Inflammatory macrophage treated with lipopolysaccharide for 4 hours (primary cell): ENCODE data around the gene ASS1.

Experiments used
- DNase-seq: peaks from one replicate; pipeline ENCODE4 v3.0.0-alpha.2; 2020

ASS1 gene

GRCh38 chr9:130458027-130458803, 13.5 kb downstream of the ASS1 start:
- no peak for DNase-seq

- no peak for DNase-seq
These were observed 14.0 kb downstream of the ASS1 start for GRCh38 chr9:130458804-130459067.

GRCh38 chr9:130459151-130459550, 14.4 kb downstream of the ASS1 start:
- DNase-seq = no peak

- no peak for DNase-seq
These were observed 15.3 kb downstream of the ASS1 start for GRCh38 chr9:130459941-130460669.

- peak; percentile 39 for DNase-seq
These were observed 16.5 kb downstream of the ASS1 start for GRCh38 chr9:130461218-130461630.

- no peak for DNase-seq
These were observed 17.0 kb downstream of the ASS1 start for GRCh38 chr9:130461731-130462130.

- DNase-seq = no peak
These were observed 18.2 kb downstream of the ASS1 start for GRCh38 chr9:130462685-130463540.

- DNase-seq = no peak
These were observed 19.3 kb downstream of the ASS1 start for GRCh38 chr9:130463763-130464745.

- no peak for DNase-seq
These were observed 20.8 kb downstream of the ASS1 start for GRCh38 chr9:130465383-130466096.

GRCh38 chr9:130466537-130467217, 21.9 kb downstream of the ASS1 start:
- no peak for DNase-seq

GRCh38 chr9:130467316-130467715, 22.6 kb downstream of the ASS1 start:
- DNase-seq = no peak

GRCh38 chr9:130468566-130468965, 23.8 kb downstream of the ASS1 start:
- no peak for DNase-seq

- no peak for DNase-seq
These were observed 25.5 kb downstream of the ASS1 start for GRCh38 chr9:130470269-130470668.

GRCh38 chr9:130470950-130471349, 26.2 kb downstream of the ASS1 start:
- no peak for DNase-seq

- no peak for DNase-seq
These were observed 26.8 kb downstream of the ASS1 start for GRCh38 chr9:130471411-130472183.

GRCh38 chr9:130472184-130472705, 27.5 kb downstream of the ASS1 start:
- no peak for DNase-seq

GRCh38 chr9:130473009-130473408, 28.2 kb downstream of the ASS1 start:
- no peak for DNase-seq

GRCh38 chr9:130473566-130473965, 28.8 kb downstream of the ASS1 start:
- DNase-seq = no peak

- no peak for DNase-seq
These were observed 29.3 kb downstream of the ASS1 start for GRCh38 chr9:130474106-130474505.

GRCh38 chr9:130476151-130476730, 31.5 kb downstream of the ASS1 start:
- no peak for DNase-seq
